Measurements from ENCODE around the gene CCDC85C.

The CCDC85C gene

GRCh38 chr14:99628887-99629618 lies 25.0 kb upstream of the CCDC85C start:
- DNase-seq: no peak

- no peak for DNase-seq
These were observed 23.7 kb upstream of the CCDC85C start for GRCh38 chr14:99627510-99628381.

GRCh38 chr14:99627100-99627499 lies 23.1 kb upstream of the CCDC85C start:
- DNase-seq: no peak

- DNase-seq: no peak
These were observed 22.1 kb upstream of the CCDC85C start for GRCh38 chr14:99626041-99626648.

- no peak for DNase-seq
These were observed 21.5 kb upstream of the CCDC85C start for GRCh38 chr14:99625476-99625875.

GRCh38 chr14:99624971-99625370 lies 21.0 kb upstream of the CCDC85C start:
- DNase-seq: no peak

GRCh38 chr14:99624024-99624423 lies 20.0 kb upstream of the CCDC85C start:
- DNase-seq: no peak

GRCh38 chr14:99621948-99622347 lies 17.9 kb upstream of the CCDC85C start:
- no peak for DNase-seq

GRCh38 chr14:99619835-99620834 lies 16.1 kb upstream of the CCDC85C start:
- DNase-seq: no peak

- DNase-seq: no peak
These were observed 13.1 kb upstream of the CCDC85C start for GRCh38 chr14:99616832-99617800.

GRCh38 chr14:99615497-99616157 lies 11.6 kb upstream of the CCDC85C start:
- DNase-seq: peak; percentile 48

- no peak for DNase-seq
These were observed 8.8 kb upstream of the CCDC85C start for GRCh38 chr14:99612738-99613330.

GRCh38 chr14:99612071-99612737 lies 8.2 kb upstream of the CCDC85C start:
- no peak for DNase-seq

GRCh38 chr14:99611646-99612045 lies 7.6 kb upstream of the CCDC85C start:
- DNase-seq: no peak

- no peak for DNase-seq
These were observed 5.5 kb upstream of the CCDC85C start for GRCh38 chr14:99609245-99610170.

- no peak for DNase-seq
These were observed 4.6 kb upstream of the CCDC85C start for GRCh38 chr14:99608591-99608990.

- no peak for DNase-seq
These were observed 2.4 kb upstream of the CCDC85C start for GRCh38 chr14:99606359-99606758.

GRCh38 chr14:99605299-99605961 lies 1.4 kb upstream of the CCDC85C start:
- DNase-seq: peak; percentile 33

Measured in DMS 273 treated with DMSO at 0.1 percent for 48 hours (cell line).